ENCODE data around the gene APEX1. TPM values are rescaled to one million over a fixed set of nuclear protein-coding genes. Genes with fewer than 3 reads are reported as not detected.

The APEX1 gene
- total RNA-seq, 2 experiments from 2014 or later = 186 to 193 TPM

- H3K27ac Mint-ChIP-seq = no peak overlapping the region
- H3K4me3 Mint-ChIP-seq = no peak overlapping the region
- CTCF ChIA-PET = interaction anchor here (0.8 kb wide), 1 partner anchor 93 kb away, joined by 3 read pairs; no protein-coding TSS in a partner anchor
- no peaks in the 10 kb centered on the region for H3K27me3 Mint-ChIP-seq
- no peaks in the 10 kb centered on the region for H3K9me3 Mint-ChIP-seq
- no peaks in the 10 kb centered on the region for H3K36me3 Mint-ChIP-seq
- H3K4me1 Mint-ChIP-seq (ENCODE audit: low read depth) = peaks cover 4% of the 10 kb centered on the region
- POLR2A ChIA-PET = no interaction called here
- intact Hi-C loops (cut with micrococcal nuclease) = no loop called here
- DNase-seq = no peak
Observed at GRCh38 chr14:20421267-20421666, 33.8 kb upstream of the APEX1 start.

- ChIA-PET CTCF (interaction anchor here (0.7 kb wide), 1 partner anchor 8 kb away, joined by 3 read pairs; no protein-coding TSS in a partner anchor), POLR2A (interaction anchor here (0.9 kb wide), 1 partner anchor 9 kb away, joined by 3 read pairs; no protein-coding TSS in a partner anchor)
- intact Hi-C loops (cut with micrococcal nuclease) = no loop called here
- Mint-ChIP-seq H3K9me3 (no peaks in the 10 kb centered on the region), H3K27ac (no peak overlapping the region), H3K4me3 (no peak overlapping the region), H3K27me3 (no peaks in the 10 kb centered on the region), H3K36me3 (no peaks in the 10 kb centered on the region), H3K4me1 (ENCODE audit: low read depth) (peaks cover 9% of the 10 kb centered on the region)
- no peak for DNase-seq
Observed at GRCh38 chr14:20422886-20423285, 32.1 kb upstream of the APEX1 start.

GRCh38 chr14:20424851-20425250 is 30.2 kb upstream of the APEX1 start:
- intact Hi-C loops (cut with micrococcal nuclease) = no loop called here
- Mint-ChIP-seq H3K4me1 (ENCODE audit: low read depth) (peaks cover 17% of the 10 kb centered on the region), H3K9me3 (no peaks in the 10 kb centered on the region), H3K4me3 (no peak overlapping the region), H3K27me3 (no peaks in the 10 kb centered on the region), H3K27ac (no peak overlapping the region), H3K36me3 (no peaks in the 10 kb centered on the region)
- DNase-seq = no peak
- ChIA-PET CTCF (interaction anchor here (2.8 kb wide), 1 partner anchor 9 kb away, joined by 10 read pairs; no protein-coding TSS in a partner anchor), POLR2A (no interaction called here)

DNA sequence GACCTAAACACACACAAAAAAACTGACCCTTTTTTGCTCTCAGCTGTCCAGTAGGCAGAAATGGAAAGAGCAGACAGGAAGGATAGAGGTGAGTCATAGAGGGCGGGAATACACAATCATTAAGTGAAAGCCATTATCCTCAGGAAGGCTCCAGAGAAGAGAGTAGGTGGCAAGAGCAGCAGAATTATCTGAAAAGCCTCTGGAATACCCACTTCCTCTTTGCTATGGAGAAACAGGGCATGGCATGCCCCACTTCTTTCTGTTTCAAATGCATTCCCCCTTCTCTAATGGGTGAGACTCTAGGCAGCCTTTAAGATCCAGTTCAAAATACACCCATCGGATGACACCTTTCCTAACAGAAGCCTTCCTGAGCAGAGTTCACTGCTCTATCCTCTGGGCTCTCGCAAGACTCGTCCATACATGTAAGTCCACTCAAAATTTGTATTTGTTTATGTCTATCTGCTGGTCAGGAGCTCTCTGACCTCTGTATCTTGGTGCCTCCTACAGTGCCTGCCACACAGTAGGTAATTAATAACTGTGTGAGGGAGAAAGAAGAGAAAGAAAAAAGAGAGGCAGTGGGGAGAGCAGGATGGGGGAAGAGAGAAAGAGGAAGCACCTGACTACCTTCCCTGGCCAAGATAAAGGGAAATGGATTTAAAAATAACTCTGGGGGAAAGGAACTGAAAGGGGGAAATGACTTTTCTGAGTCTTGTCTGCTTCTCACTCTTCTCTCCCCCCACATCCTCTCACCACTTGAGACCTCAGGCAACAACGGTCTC is 27.6 kb upstream of the APEX1 start:
- peaks cover 17% of the 10 kb centered on the region for H3K4me1 Mint-ChIP-seq (ENCODE audit: low read depth)
- no peaks in the 10 kb centered on the region for H3K27me3 Mint-ChIP-seq
- no peak for DNase-seq
- no peak overlapping the region for H3K27ac Mint-ChIP-seq
- H3K36me3 Mint-ChIP-seq = no peaks in the 10 kb centered on the region
- CTCF ChIA-PET = no interaction called here
- POLR2A ChIA-PET = no interaction called here
- no peak overlapping the region for H3K4me3 Mint-ChIP-seq
- intact Hi-C loops (cut with micrococcal nuclease) = no loop called here
- no peaks in the 10 kb centered on the region for H3K9me3 Mint-ChIP-seq

DNA sequence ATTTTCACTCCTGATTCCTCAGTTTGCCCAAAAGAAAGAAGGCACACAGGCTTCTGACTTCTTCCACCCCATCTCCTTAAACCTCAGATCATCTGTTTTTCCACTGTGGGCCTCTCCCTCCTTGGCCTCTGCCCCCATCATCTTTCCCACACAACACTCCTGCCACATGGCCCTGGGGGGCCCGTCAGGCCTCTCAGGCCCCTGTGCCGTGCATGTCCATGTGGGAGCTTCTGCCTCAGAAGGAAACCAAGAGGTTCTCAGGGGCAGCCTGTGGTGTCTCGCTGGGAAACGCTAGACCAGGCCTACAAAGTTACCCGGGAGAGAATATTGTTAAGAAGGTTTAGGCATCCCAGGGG is 27.0 kb upstream of the APEX1 start:
- H3K4me3 Mint-ChIP-seq = no peak overlapping the region
- no peaks in the 10 kb centered on the region for H3K27me3 Mint-ChIP-seq
- H3K9me3 Mint-ChIP-seq = no peaks in the 10 kb centered on the region
- no peak overlapping the region for H3K27ac Mint-ChIP-seq
- no peak for DNase-seq
- intact Hi-C loops (cut with micrococcal nuclease) = no loop called here
- ChIA-PET POLR2A (no interaction called here), CTCF (interaction anchor here (2.4 kb wide), 1 partner anchor 13 kb away, joined by 12 read pairs; no protein-coding TSS in a partner anchor)
- peaks cover 17% of the 10 kb centered on the region for H3K4me1 Mint-ChIP-seq (ENCODE audit: low read depth)
- H3K36me3 Mint-ChIP-seq = no peaks in the 10 kb centered on the region

- Mint-ChIP-seq H3K27ac (no peak overlapping the region), H3K27me3 (no peaks in the 10 kb centered on the region), H3K9me3 (no peaks in the 10 kb centered on the region), H3K4me1 (ENCODE audit: low read depth) (peaks cover 17% of the 10 kb centered on the region), H3K4me3 (no peak overlapping the region), H3K36me3 (no peaks in the 10 kb centered on the region)
- POLR2A ChIA-PET = no interaction called here
- intact Hi-C loops (cut with micrococcal nuclease) = no loop called here
- DNase-seq = no peak
- CTCF ChIA-PET = interaction anchor here (2.4 kb wide), 1 partner anchor 14 kb away, joined by 12 read pairs; no protein-coding TSS in a partner anchor
Observed at GRCh38 chr14:20428802-20429201, 26.2 kb upstream of the APEX1 start.

GRCh38 chr14:20429801-20430669 is 25.0 kb upstream of the APEX1 start:
- no peak overlapping the region for H3K4me3 Mint-ChIP-seq
- intact Hi-C loops (cut with micrococcal nuclease) = no loop called here

DNA sequence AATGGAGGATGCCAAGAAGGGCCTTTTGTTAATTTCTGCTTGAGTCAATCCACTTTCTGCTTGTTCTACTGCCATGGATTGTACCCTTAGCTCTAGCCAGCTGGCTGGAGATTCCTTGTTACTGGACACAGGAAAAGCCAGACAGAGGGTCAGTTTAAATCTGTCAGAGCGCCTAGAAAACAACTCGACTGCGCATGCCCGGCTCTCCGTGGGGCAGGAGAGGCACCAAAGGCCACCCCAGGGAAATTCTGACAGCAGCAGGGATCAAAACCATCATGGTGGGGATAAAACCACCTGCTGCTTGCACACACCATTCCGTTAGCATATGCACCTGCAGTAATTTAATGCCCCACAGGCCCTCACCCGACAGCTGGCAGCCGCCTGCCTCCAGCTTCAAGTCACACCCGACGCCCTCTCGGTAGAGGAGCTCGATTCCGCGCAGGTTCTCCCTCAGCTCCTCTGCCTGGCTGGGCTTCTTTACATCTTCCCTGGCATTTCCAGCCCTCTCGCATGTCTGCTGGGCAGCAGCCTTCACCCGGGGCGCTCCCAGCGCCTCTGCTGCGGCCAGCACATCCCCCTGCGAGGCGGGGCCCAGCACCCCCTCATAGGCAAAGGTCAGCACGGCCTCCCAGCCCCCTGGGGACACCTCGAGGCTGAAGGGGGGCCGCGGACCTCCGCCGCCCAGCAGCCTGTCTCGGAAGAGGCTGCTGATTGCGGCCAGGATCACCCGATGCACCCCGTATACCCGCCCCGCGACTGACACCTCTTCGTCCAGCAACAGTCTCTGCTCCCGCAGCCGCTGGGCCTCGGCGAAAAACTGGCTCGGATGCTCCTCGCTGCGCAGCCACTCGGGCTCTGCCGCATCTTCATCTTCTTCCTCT is 20.1 kb upstream of the APEX1 start:
- H3K36me3 Mint-ChIP-seq = no peaks in the 10 kb centered on the region
- POLR2A ChIA-PET = no interaction called here
- H3K9me3 Mint-ChIP-seq = no peaks in the 10 kb centered on the region
- H3K4me1 Mint-ChIP-seq (ENCODE audit: low read depth) = no peaks in the 10 kb centered on the region
- H3K27ac Mint-ChIP-seq = no peak overlapping the region
- CTCF ChIA-PET = interaction anchor here (1.9 kb wide), 1 partner anchor 20 kb away, joined by 5 read pairs; no protein-coding TSS in a partner anchor
- no peak overlapping the region for H3K4me3 Mint-ChIP-seq
- DNase-seq = no peak
- H3K27me3 Mint-ChIP-seq = no peaks in the 10 kb centered on the region
- intact Hi-C loops (cut with micrococcal nuclease) = no loop called here

More at GRCh38 chr14:20429801-20430669, 25.0 kb upstream of the APEX1 start:
- H3K9me3 Mint-ChIP-seq = no peaks in the 10 kb centered on the region
- no peaks in the 10 kb centered on the region for H3K27me3 Mint-ChIP-seq
- CTCF ChIA-PET = interaction anchor here (2.4 kb wide), 1 partner anchor 15 kb away, joined by 12 read pairs; no protein-coding TSS in a partner anchor
- no peak for DNase-seq
- no peaks in the 10 kb centered on the region for H3K36me3 Mint-ChIP-seq
- no peak overlapping the region for H3K27ac Mint-ChIP-seq
- POLR2A ChIA-PET = no interaction called here
- H3K4me1 Mint-ChIP-seq (ENCODE audit: low read depth) = peaks cover 17% of the 10 kb centered on the region

DNA sequence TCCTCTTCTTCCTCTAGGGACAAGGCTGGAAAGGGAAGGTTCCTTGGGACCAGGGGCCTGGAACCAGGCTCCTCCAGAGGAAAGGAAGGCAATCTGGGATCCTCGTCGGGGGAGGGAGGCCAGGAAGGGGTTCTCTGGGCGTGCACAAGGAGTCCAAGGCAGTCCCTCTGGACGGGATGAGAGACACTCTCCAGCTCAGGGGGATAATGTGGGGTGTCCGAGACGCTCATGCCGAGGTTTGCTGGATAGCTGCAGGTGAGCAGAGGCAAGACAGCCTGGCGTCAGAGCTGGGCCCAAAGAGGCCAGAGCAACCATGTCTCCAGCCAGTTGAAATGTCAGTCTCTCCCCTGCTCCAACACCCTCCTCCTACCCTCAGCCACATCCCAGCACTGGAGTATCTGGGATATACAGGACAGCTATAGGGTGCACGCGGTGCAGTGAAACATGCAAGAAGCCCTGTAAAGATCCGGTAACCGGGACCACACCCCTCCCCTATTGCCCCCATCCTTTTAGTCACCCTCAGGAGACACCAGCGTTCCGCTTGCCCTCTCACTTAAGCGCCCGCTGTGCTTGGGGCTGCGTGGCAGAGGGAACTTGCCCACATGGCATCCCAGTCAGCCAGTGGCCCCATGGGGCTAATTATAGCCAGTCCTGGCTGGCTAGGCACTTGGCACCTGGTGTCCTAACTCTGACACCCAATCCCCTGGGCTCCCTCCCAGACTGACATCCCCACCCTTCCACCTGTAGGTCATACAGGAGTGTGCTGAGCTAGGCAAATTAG is 19.3 kb upstream of the APEX1 start, which contains the start of gene KLHL33:
TSS of gene KLHL33 (minus strand) at position 585 of the 781 bp plus-strand sequence. CDS start at position 230, 355 bp downstream.
- H3K4me1 Mint-ChIP-seq (ENCODE audit: low read depth) = peaks cover 5% of the 10 kb centered on the region
- no peak within 1 kb of the TSS for H3K27ac Mint-ChIP-seq
- no peaks in the 10 kb centered on the region for H3K36me3 Mint-ChIP-seq
- CTCF ChIA-PET = interaction anchor here (1.9 kb wide), 1 partner anchor 20 kb away, joined by 5 read pairs; no protein-coding TSS in a partner anchor
- intact Hi-C loops (cut with micrococcal nuclease) = no loop called here
- POLR2A ChIA-PET = no interaction called here
- no peak for DNase-seq
- H3K27me3 Mint-ChIP-seq = no peaks in the 10 kb centered on the region
- no peak within 1 kb of the TSS for H3K4me3 Mint-ChIP-seq
- H3K9me3 Mint-ChIP-seq = no peaks in the 10 kb centered on the region

DNA sequence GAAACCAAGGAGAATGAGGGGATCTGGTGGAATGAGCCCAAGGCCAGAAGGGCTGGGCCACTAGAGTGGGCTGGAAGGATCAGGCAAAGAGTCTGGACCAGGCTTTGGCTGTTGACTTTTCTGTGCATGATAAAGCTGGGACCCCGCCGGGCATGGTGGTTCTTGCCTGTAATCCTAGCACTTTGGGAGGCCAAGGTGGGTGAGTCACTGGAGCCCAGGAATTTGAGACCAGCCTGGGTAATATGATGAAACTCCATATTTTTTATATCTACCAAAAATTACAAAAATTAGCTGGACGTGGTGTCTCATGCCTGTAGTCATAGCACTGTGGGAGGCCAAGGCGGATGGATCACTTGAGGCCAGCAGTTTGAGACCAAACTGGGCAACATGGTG is 18.7 kb upstream of the APEX1 start:
- Mint-ChIP-seq H3K4me1 (ENCODE audit: low read depth) (peaks cover 9% of the 10 kb centered on the region), H3K27me3 (no peaks in the 10 kb centered on the region), H3K27ac (no peak overlapping the region), H3K36me3 (no peaks in the 10 kb centered on the region), H3K4me3 (no peak overlapping the region), H3K9me3 (no peaks in the 10 kb centered on the region)
- ChIA-PET POLR2A (no interaction called here), CTCF (interaction anchor here (1.9 kb wide), 1 partner anchor 21 kb away, joined by 5 read pairs; no protein-coding TSS in a partner anchor)
- no peak for DNase-seq
- intact Hi-C loops (cut with micrococcal nuclease) = no loop called here

DNA sequence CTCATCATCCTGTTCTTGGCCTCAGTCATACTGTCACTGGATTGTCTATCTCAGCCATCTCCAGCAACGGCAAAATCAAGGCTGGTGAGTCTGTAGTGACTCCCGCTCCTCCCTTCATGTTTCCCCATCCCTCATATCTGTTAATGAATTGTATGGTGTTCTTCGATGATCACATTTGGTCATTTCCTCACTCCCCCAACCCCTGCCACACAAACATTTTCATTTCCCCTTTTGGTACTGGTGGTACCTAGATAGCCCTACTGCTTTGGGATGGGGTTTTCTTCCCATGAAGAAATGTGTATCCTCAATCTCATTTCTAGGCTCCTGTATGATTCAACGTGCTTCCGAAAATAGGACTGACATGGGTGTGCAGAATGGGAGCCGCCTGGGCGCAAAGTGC is 16.4 kb upstream of the APEX1 start:
- POLR2A ChIA-PET = no interaction called here
- H3K27me3 Mint-ChIP-seq = no peaks in the 10 kb centered on the region
- CTCF ChIA-PET = no interaction called here

More for the DNA sequence above, 16.4 kb upstream of the APEX1 start:
- intact Hi-C loops (cut with micrococcal nuclease) = no loop called here
- H3K4me1 Mint-ChIP-seq (ENCODE audit: low read depth) = peaks cover 12% of the 10 kb centered on the region
- no peaks in the 10 kb centered on the region for H3K36me3 Mint-ChIP-seq
- DNase-seq = no peak
- H3K9me3 Mint-ChIP-seq = no peaks in the 10 kb centered on the region
- no peak overlapping the region for H3K4me3 Mint-ChIP-seq
- no peak overlapping the region for H3K27ac Mint-ChIP-seq
